IgD-negative memory B cell (primary cell): ENCODE results near the gene RBBP8NL. TPM values are rescaled to one million over a fixed set of nuclear protein-coding genes. Genes with fewer than 3 reads are reported as not detected.
"Not testable (repeated sequence)": the region's sequence is repeated elsewhere in the genome, so short reads cannot be mapped to it uniquely, and the experiment has no call there.

Experiments used
- H3K27ac Mint-ChIP-seq, 3 donors: one replicate each; pipeline ENCODE4 v1.8.0; 2020 to 2022; ENCODE audit warnings: mild to moderate bottlenecking in 3 of 3, mixed read lengths in 3 of 3, moderate library complexity in 1 of 3
- H3K27me3 Mint-ChIP-seq: one replicate; pipeline ENCODE4 v1.8.0; 2021; ENCODE audit warnings: mixed read lengths
- H3K36me3 Mint-ChIP-seq: one replicate; pipeline ENCODE4 v1.8.0; 2020; ENCODE audit warnings: mild to moderate bottlenecking, mixed read lengths
- H3K4me1 Mint-ChIP-seq, 3 donors: one replicate each; pipeline ENCODE4 v1.8.0; 2020 to 2022; ENCODE audit warnings: mixed read lengths in 3 of 3, mild to moderate bottlenecking in 1 of 3
- H3K4me3 Mint-ChIP-seq, 4 donors: one replicate each; pipeline ENCODE4 v1.8.0; 2020 to 2022; ENCODE audit warnings: mild to moderate bottlenecking in 4 of 4, mixed read lengths in 4 of 4, moderate library complexity in 3 of 4
- H3K9me3 Mint-ChIP-seq, 3 donors: one replicate each; pipeline ENCODE4 v1.8.0; 2020 to 2021; ENCODE audit warnings: mixed read lengths in 3 of 3, mild to moderate bottlenecking in 1 of 3
- polyA plus RNA-seq: library from polyadenylated mRNA; unstranded; fragments of 300-500 nt; fragmentation: Illumina TruSeq; gene quantifications from one replicate; pipeline ENCODE4 v1.2.3, GENCODE V29; 2021

RBBP8NL gene
- polyA plus RNA-seq, 1 donor from 2014 or later, result not detected

- H3K27ac Mint-ChIP-seq, result no peak overlapping the region
- H3K9me3 Mint-ChIP-seq, result peaks cover 0 to 3% (median 0%) of the 10 kb centered on the region in 3 donors
Observed at GRCh38 chr20:62377615-62378178, 49.6 kb downstream of the RBBP8NL start.

GRCh38 chr20:62377064-62377461 is 50.3 kb downstream of the RBBP8NL start:
- H3K27me3 Mint-ChIP-seq, result no peaks in the 10 kb centered on the region
- H3K4me1 Mint-ChIP-seq, result peaks cover 2 to 5% (median 3%) of the 10 kb centered on the region in 3 donors
- H3K27ac Mint-ChIP-seq, result peak overlapping the region in 1 of 3 donors; percentile 53
- H3K9me3 Mint-ChIP-seq, result peaks cover 0 to 3% (median 0%) of the 10 kb centered on the region in 3 donors
- no peak overlapping the region for H3K4me3 Mint-ChIP-seq
- H3K36me3 Mint-ChIP-seq, result peaks cover 3% of the 10 kb centered on the region

More at GRCh38 chr20:62377615-62378178, 49.6 kb downstream of the RBBP8NL start:
- Mint-ChIP-seq H3K27me3 (no peaks in the 10 kb centered on the region), H3K36me3 (peaks cover 3% of the 10 kb centered on the region), H3K4me1 (peaks cover 4 to 9% (median 6%) of the 10 kb centered on the region in 3 donors), H3K4me3 (no peak overlapping the region)

- Mint-ChIP-seq H3K27ac (no peak overlapping the region), H3K36me3 (no peaks in the 10 kb centered on the region), H3K4me1 (peaks cover 0 to 5% (median 0%) of the 10 kb centered on the region in 3 donors), H3K27me3 (no peaks in the 10 kb centered on the region), H3K9me3 (no peaks in the 10 kb centered on the region), H3K4me3 (peak overlapping the region in 1 of 4 donors; percentile 33)
Observed at GRCh38 chr20:62376112-62377063, 51.0 kb downstream of the RBBP8NL start.

- peak overlapping the region in 1 of 3 donors; percentile 56 for H3K27ac Mint-ChIP-seq
- peaks cover 4% of the 10 kb centered on the region for H3K27me3 Mint-ChIP-seq
- no peaks in the 10 kb centered on the region for H3K36me3 Mint-ChIP-seq
- peaks cover 0 to 5% (median 0%) of the 10 kb centered on the region in 3 donors for H3K4me1 Mint-ChIP-seq
- H3K4me3 Mint-ChIP-seq, result peak overlapping the region in 1 of 4 donors; percentile 82
- no peaks in the 10 kb centered on the region for H3K9me3 Mint-ChIP-seq
Observed at GRCh38 chr20:62374331-62375152, 52.8 kb downstream of the RBBP8NL start.

- H3K9me3 Mint-ChIP-seq, H3K4me1 Mint-ChIP-seq, H3K36me3 Mint-ChIP-seq, H3K4me3 Mint-ChIP-seq: not testable (repeated sequence)
- peak overlapping the region in 1 of 3 donors; percentile 56 for H3K27ac Mint-ChIP-seq
- peaks cover 11% of the 10 kb centered on the region for H3K27me3 Mint-ChIP-seq
Observed at GRCh38 chr20:62373631-62374179, 53.6 kb downstream of the RBBP8NL start.

GRCh38 chr20:62372042-62372993 is 55.0 kb downstream of the RBBP8NL start:
- H3K4me3 Mint-ChIP-seq, result no peak overlapping the region
- peak overlapping the region in 1 of 3 donors; percentile 13 for H3K27ac Mint-ChIP-seq
- no peaks in the 10 kb centered on the region for H3K9me3 Mint-ChIP-seq
- H3K27me3 Mint-ChIP-seq, result peaks cover 14% of the 10 kb centered on the region
- peaks cover 0 to 5% (median 2%) of the 10 kb centered on the region in 3 donors for H3K4me1 Mint-ChIP-seq
- no peaks in the 10 kb centered on the region for H3K36me3 Mint-ChIP-seq

- H3K27ac Mint-ChIP-seq, result no peak overlapping the region
- H3K27me3 Mint-ChIP-seq, result peaks cover 14% of the 10 kb centered on the region
- no peak overlapping the region for H3K4me3 Mint-ChIP-seq
- H3K36me3 Mint-ChIP-seq, result no peaks in the 10 kb centered on the region
- H3K9me3 Mint-ChIP-seq, result no peaks in the 10 kb centered on the region
- H3K4me1 Mint-ChIP-seq, result peaks cover 0 to 5% (median 2%) of the 10 kb centered on the region in 3 donors
Observed at GRCh38 chr20:62371588-62372041, 55.7 kb downstream of the RBBP8NL start.

GRCh38 chr20:62370807-62371587 is 56.3 kb downstream of the RBBP8NL start:
- Mint-ChIP-seq H3K4me3 (no peak overlapping the region), H3K36me3 (no peaks in the 10 kb centered on the region), H3K27me3 (peaks cover 14% of the 10 kb centered on the region), H3K9me3 (no peaks in the 10 kb centered on the region), H3K27ac (no peak overlapping the region), H3K4me1 (peaks cover 0 to 5% (median 2%) of the 10 kb centered on the region in 3 donors)

GRCh38 chr20:62370115-62370806 is 57.1 kb downstream of the RBBP8NL start:
- peaks cover 2 to 5% (median 4%) of the 10 kb centered on the region in 3 donors for H3K4me1 Mint-ChIP-seq
- no peak overlapping the region for H3K27ac Mint-ChIP-seq
- no peaks in the 10 kb centered on the region for H3K9me3 Mint-ChIP-seq
- H3K27me3 Mint-ChIP-seq, result peaks cover 14% of the 10 kb centered on the region
- H3K36me3 Mint-ChIP-seq, result no peaks in the 10 kb centered on the region
- H3K4me3 Mint-ChIP-seq, result no peak overlapping the region

GRCh38 chr20:62369815-62370114 is 57.6 kb downstream of the RBBP8NL start:
- Mint-ChIP-seq H3K27ac (no peak overlapping the region), H3K9me3 (no peaks in the 10 kb centered on the region), H3K4me3 (no peak overlapping the region), H3K36me3 (no peaks in the 10 kb centered on the region), H3K27me3 (peaks cover 14% of the 10 kb centered on the region), H3K4me1 (peaks cover 2 to 8% (median 5%) of the 10 kb centered on the region in 3 donors)

GRCh38 chr20:62368976-62369814 is 58.1 kb downstream of the RBBP8NL start:
- Mint-ChIP-seq H3K9me3 (no peaks in the 10 kb centered on the region), H3K36me3 (no peaks in the 10 kb centered on the region)

More at GRCh38 chr20:62368976-62369814, 58.1 kb downstream of the RBBP8NL start:
- Mint-ChIP-seq H3K27ac (peak overlapping the region in 1 of 3 donors; percentile 45), H3K4me1 (peaks cover 1 to 9% (median 2%) of the 10 kb centered on the region in 3 donors), H3K4me3 (peak overlapping the region in 2 of 4 donors; percentile 68 to 77), H3K27me3 (peaks cover 14% of the 10 kb centered on the region)
